ENCODE measurements around the gene ATOH1. TPM values are rescaled to one million over a fixed set of nuclear protein-coding genes. Genes with fewer than 3 reads are reported as not detected.

The ATOH1 gene
- total RNA-seq, 4 donors from 2014 or later = 0.19 TPM; not detected in 3

- in situ Hi-C loops (cut with MboI; ENCODE audit: low sequenced_read_pairs in 4 of 4) = no loop called here
- no peaks in the 10 kb centered on the region for H3K4me1 ChIP-seq
- no peaks in the 10 kb centered on the region for H3K36me3 ChIP-seq
- DNase-seq = no peak
- H3K9me3 ChIP-seq = no peaks in the 10 kb centered on the region
- H3K27me3 ChIP-seq = no peaks in the 10 kb centered on the region
- H3K4me3 ChIP-seq = no peak overlapping the region
- intact Hi-C loops (cut with DNase I; ENCODE audit: low total_unique reads) = no loop called here
- ATAC-seq = no peak
- TF ChIP-seq POLR2A (IDR thresholded peaks at IDR 0.05) (no peak), CTCF (IDR thresholded peaks at IDR 0.05 in 4 of 5, conservative IDR thresholded peaks at IDR 0.05 in 1 of 5) (no peak)
- H3K27ac ChIP-seq = no peak overlapping the region
These were observed 24.1 kb downstream of the ATOH1 start for GRCh38 chr4:93852680-93853079.

GRCh38 chr4:93855926-93856325 is 27.4 kb downstream of the ATOH1 start:
- in situ Hi-C loops (cut with MboI; ENCODE audit: low sequenced_read_pairs in 4 of 4) = no loop called here
- H3K27me3 ChIP-seq = no peaks in the 10 kb centered on the region
- DNase-seq = no peak
- no peaks in the 10 kb centered on the region for H3K4me1 ChIP-seq
- intact Hi-C loops (cut with DNase I; ENCODE audit: low total_unique reads) = no loop called here
- H3K9me3 ChIP-seq = no peaks in the 10 kb centered on the region
- TF ChIP-seq POLR2A (IDR thresholded peaks at IDR 0.05) = no peak
- no peak for TF ChIP-seq CTCF (IDR thresholded peaks at IDR 0.05 in 4 of 5, conservative IDR thresholded peaks at IDR 0.05 in 1 of 5)
- H3K36me3 ChIP-seq = no peaks in the 10 kb centered on the region
- H3K27ac ChIP-seq = no peak overlapping the region
- no peak for ATAC-seq
- no peak overlapping the region for H3K4me3 ChIP-seq

- intact Hi-C loops (cut with DNase I; ENCODE audit: low total_unique reads) = no loop called here
These were observed 37.1 kb downstream of the ATOH1 start for GRCh38 chr4:93865650-93866049.

GRCh38 chr4:93867416-93868001 is 39.0 kb downstream of the ATOH1 start:
- Histone ChIP-seq H3K36me3 (no peaks in the 10 kb centered on the region), H3K27me3 (no peaks in the 10 kb centered on the region), H3K9me3 (no peaks in the 10 kb centered on the region), H3K4me3 (no peak overlapping the region), H3K4me1 (no peaks in the 10 kb centered on the region), H3K27ac (no peak overlapping the region)
- DNase-seq (no peak), ATAC-seq (no peak)
- TF ChIP-seq CTCF (IDR thresholded peaks at IDR 0.05 in 4 of 5, conservative IDR thresholded peaks at IDR 0.05 in 1 of 5) (no peak), POLR2A (IDR thresholded peaks at IDR 0.05) (no peak)
- in situ Hi-C loops (cut with MboI; ENCODE audit: low sequenced_read_pairs in 4 of 4) = no loop called here
- intact Hi-C loops (cut with DNase I; ENCODE audit: low total_unique reads) = no loop called here

More at GRCh38 chr4:93865650-93866049, 37.1 kb downstream of the ATOH1 start:
- H3K27me3 ChIP-seq = no peaks in the 10 kb centered on the region
- in situ Hi-C loops (cut with MboI; ENCODE audit: low sequenced_read_pairs in 4 of 4) = no loop called here
- ATAC-seq (no peak), DNase-seq (no peak)
- no peaks in the 10 kb centered on the region for H3K36me3 ChIP-seq
- H3K9me3 ChIP-seq = no peaks in the 10 kb centered on the region
- no peaks in the 10 kb centered on the region for H3K4me1 ChIP-seq
- H3K27ac ChIP-seq = no peak overlapping the region
- TF ChIP-seq POLR2A (IDR thresholded peaks at IDR 0.05) = no peak
- no peak for TF ChIP-seq CTCF (IDR thresholded peaks at IDR 0.05 in 4 of 5, conservative IDR thresholded peaks at IDR 0.05 in 1 of 5)
- no peak overlapping the region for H3K4me3 ChIP-seq

Measured in gastrocnemius medialis (tissue), 4 donors.